Measurements from ENCODE around the gene TBX21. TPM values are rescaled to one million over a fixed set of nuclear protein-coding genes. Genes with fewer than 3 reads are reported as not detected.

TBX21 gene
- total and polyA plus RNA-seq, 2 experiments from 2014 or later = not detected

GRCh38 chr17:47733047-47733673, at the start of gene TBX21 (continued):
- TF ChIP-seq NANOG (IDR thresholded peaks at IDR 0.05; ENCODE audit: borderline replicate concordance) = no peak

- TF ChIP-seq REST (IDR thresholded peaks at IDR 0.05; ENCODE audit: unreplicated experiment) = no peak
- no peak for TF ChIP-seq ZNF462 (CRISPR knock-in tag; IDR thresholded peaks at IDR 0.05)
- no peak for TF ChIP-seq ETS1 (IDR thresholded peaks at IDR 0.05)
- no peak for TF ChIP-seq ZNF114 (CRISPR knock-in tag; IDR thresholded peaks at IDR 0.05)
- TF ChIP-seq CREB1 (CRISPR knock-in tag; IDR thresholded peaks at IDR 0.05; ENCODE audit: low read depth) = no peak
- H3K4me3 ChIP-seq = no peak overlapping the region
- H3K27ac ChIP-seq (ENCODE audit: low read depth) = peak overlapping the region; percentile 65
- no peak overlapping the region for H3K4me2 ChIP-seq
- peaks cover 28% of the 10 kb centered on the region; the same call in 1 of the 2 replicates for H4K20me1 ChIP-seq (replicated peaks; ENCODE audit: insufficient read depth)
- ATAC-seq (no peak), DNase-seq (ENCODE audit: low spot score) (no peak)
- no peaks in the 10 kb centered on the region for H3K9me2 ChIP-seq (ENCODE audit: insufficient read depth)
- H2AFZ ChIP-seq = no peak overlapping the region
- peaks cover 45% of the 10 kb centered on the region for H3K36me3 ChIP-seq (ENCODE audit: insufficient read depth)
- peaks cover 15% of the 10 kb centered on the region for H3K27me3 Mint-ChIP-seq (ENCODE audit: insufficient read depth, low read depth, poor library complexity)
- H3K36me3 Mint-ChIP-seq (ENCODE audit: low read depth) = peaks cover 63% of the 10 kb centered on the region
- peaks cover 41% of the 10 kb centered on the region for H3F3A ChIP-seq (replicated peaks; ENCODE audit: low read depth)
- no peaks in the 10 kb centered on the region for H3K9me3 Mint-ChIP-seq
- H3K79me2 ChIP-seq (replicated peaks; ENCODE audit: insufficient read depth) = no peaks in the 10 kb centered on the region
- H3K27me3 ChIP-seq (ENCODE audit: insufficient read depth) = no peaks in the 10 kb centered on the region
- H3K4me1 ChIP-seq (ENCODE audit: insufficient read depth) = peaks cover 9% of the 10 kb centered on the region
- no peak overlapping the region for H3K27ac Mint-ChIP-seq
- peaks cover 27% of the 10 kb centered on the region for H3K4me1 Mint-ChIP-seq
- H3K4me3 Mint-ChIP-seq = no peak overlapping the region
Observed at GRCh38 chr17:47684025-47684424, 49.0 kb upstream of the TBX21 start.
